ENCODE measurements around the gene BMAL2.

The BMAL2 gene

GRCh38 chr12:27332407-27332713 is 276 bp upstream of the BMAL2 start:
- peak overlapping the region; percentile 59 to 81 (median 75) for H3K9ac ChIP-seq
- peak overlapping the region; percentile 75 to 93 (median 82) for H3K4me3 ChIP-seq
- H3K9me3 ChIP-seq (replicated peaks in 1 of 11): no peaks in the 10 kb centered on the region
- peaks cover 0 to 51% (median 23%) of the 10 kb centered on the region in 10 experiments; a peak in 14 of 20 replicates for H3K4me1 ChIP-seq
- peak overlapping the region in 3 of 11 experiments; percentile 61 to 65 (median 65); a peak in 4 of 22 replicates for H3K27ac ChIP-seq
- peaks cover 0 to 5% (median 0%) of the 10 kb centered on the region in 11 experiments; a peak in 1 of 22 replicates for H3K36me3 ChIP-seq
- TF ChIP-seq Cebpa-rat (IDR thresholded peaks at IDR 0.05): no peak
- no peaks in the 10 kb centered on the region; a peak in 3 of 22 replicates for H4K20me1 ChIP-seq
- H3K4me2 ChIP-seq: peak overlapping the region; percentile 89 to 100 (median 96)
- H3K27me3 ChIP-seq: peaks cover 27 to 63% (median 60%) of the 10 kb centered on the region in 11 experiments

DNA sequence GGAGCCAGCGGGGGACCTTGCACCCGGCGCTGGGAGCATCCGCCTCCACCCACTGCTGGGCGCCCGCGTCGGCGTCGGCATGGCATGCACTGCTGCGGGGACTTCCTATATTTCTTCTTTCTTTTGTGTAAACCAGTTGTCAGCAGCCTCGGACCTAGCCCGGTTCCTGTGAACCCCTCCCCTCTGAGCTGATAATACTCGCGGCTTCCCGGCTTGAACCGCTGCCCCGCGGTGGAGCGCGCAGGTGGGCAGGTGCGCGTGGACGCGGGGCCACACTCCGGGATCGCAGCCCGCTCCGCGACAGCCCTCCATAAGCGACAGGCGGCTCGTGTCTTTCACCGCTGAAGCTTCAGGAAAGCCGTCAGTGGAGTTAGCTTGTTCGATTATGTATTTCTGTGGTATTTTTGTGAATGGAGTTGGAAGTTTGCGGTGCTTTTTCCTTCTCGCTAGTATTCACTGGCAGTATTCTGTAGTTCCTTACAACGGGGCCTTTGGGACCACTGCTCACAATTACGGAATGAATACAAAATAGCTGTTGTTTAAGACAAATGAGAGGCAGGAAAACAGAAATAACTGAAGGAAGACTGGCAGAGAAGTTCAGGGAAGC is 870 bp downstream of the BMAL2 start:
- Histone ChIP-seq H4K20me1 (no peaks in the 10 kb centered on the region; a peak in 3 of 22 replicates), H3K4me3 (peak overlapping the region; percentile 75 to 93 (median 82)), H3K4me2 (peak overlapping the region; percentile 89 to 100 (median 96)), H3K9ac (peak overlapping the region; percentile 59 to 81 (median 75)), H3K27me3 (peaks cover 27 to 63% (median 60%) of the 10 kb centered on the region in 11 experiments), H3K4me1 (peaks cover 0 to 49% (median 23%) of the 10 kb centered on the region in 10 experiments; a peak in 14 of 20 replicates), H3K27ac (peak overlapping the region in 9 of 11 experiments; percentile 4 to 65 (median 46); a peak in 12 of 22 replicates), H3K9me3 (replicated peaks in 1 of 11) (no peaks in the 10 kb centered on the region), H3K36me3 (no peaks in the 10 kb centered on the region)
- TF ChIP-seq Cebpa-rat (IDR thresholded peaks at IDR 0.05): no peak

- Histone ChIP-seq H3K9ac (peak overlapping the region in 1 of 11 experiments; percentile 75; a peak in 1 of 22 replicates), H3K4me2 (peak overlapping the region; percentile 89 to 100 (median 96); a peak in 19 of 22 replicates), H3K27ac (no peak overlapping the region), H3K4me1 (peaks cover 0 to 42% (median 23%) of the 10 kb centered on the region in 10 experiments; a peak in 14 of 20 replicates), H3K36me3 (no peaks in the 10 kb centered on the region), H3K27me3 (peaks cover 27 to 63% (median 60%) of the 10 kb centered on the region in 11 experiments), H3K4me3 (peak overlapping the region in 8 of 10 experiments; percentile 75 to 93 (median 83); a peak in 13 of 20 replicates), H4K20me1 (no peaks in the 10 kb centered on the region; a peak in 3 of 22 replicates), H3K9me3 (replicated peaks in 1 of 11) (no peaks in the 10 kb centered on the region)
- no peak for TF ChIP-seq Cebpa-rat (IDR thresholded peaks at IDR 0.05)
These were observed 1.5 kb downstream of the BMAL2 start for GRCh38 chr12:27334042-27334720.

- no peak overlapping the region for H3K4me3 ChIP-seq
These were observed 2.1 kb downstream of the BMAL2 start for GRCh38 chr12:27334721-27335082.

DNA sequence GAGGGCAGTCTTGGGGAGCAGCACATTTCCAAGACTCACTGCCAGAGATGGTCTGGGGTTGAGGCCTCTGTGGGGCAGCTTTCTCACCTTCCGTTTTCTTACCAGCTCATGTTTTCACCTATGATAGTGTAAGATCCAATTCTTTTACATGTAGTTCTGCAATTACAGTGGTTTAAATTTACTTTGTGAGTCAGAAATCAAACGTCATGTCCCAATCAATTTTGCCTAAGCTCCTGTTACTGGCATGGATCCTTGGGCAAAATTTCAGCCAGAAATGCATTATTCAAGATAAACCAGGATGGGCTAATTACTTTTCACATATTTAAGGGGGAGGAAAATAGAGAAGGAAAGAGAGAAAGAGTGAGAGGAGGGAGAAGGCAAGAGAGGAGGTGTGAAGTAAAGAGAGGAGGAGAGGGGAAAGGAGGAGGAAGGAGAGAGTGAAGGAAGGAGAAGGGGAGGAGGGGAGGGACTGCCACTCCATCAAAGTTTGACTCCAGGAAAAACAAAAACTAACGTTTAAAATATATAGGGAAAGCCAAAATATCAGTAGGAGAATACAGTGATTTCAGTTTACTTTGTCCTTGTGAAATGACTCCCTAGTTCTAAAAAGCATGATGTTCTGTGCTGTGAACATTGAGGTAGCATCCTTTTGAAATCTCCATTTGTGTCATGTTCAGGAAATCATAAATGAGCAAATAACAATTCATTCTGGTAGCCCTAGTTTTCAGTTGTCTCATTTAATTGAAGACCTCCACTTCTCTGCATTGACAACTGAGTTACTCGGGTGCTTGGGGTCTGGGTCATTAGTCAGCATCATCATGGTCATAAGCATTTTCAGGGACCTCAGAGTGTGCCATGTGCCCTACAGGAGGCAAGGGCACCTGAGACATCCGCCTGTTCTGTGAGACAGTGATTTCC is 3.0 kb downstream of the BMAL2 start:
- H3K36me3 ChIP-seq: no peaks in the 10 kb centered on the region
- no peak for TF ChIP-seq Cebpa-rat (IDR thresholded peaks at IDR 0.05)
- no peak overlapping the region for H3K27ac ChIP-seq
- H3K4me1 ChIP-seq: peaks cover 0 to 30% (median 18%) of the 10 kb centered on the region in 10 experiments; a peak in 14 of 20 replicates
- H3K27me3 ChIP-seq: peaks cover 27 to 57% (median 54%) of the 10 kb centered on the region in 11 experiments
- H3K9me3 ChIP-seq (replicated peaks in 1 of 11): no peaks in the 10 kb centered on the region
- H4K20me1 ChIP-seq: no peaks in the 10 kb centered on the region; a peak in 3 of 22 replicates
- H3K9ac ChIP-seq: no peak overlapping the region
- no peak overlapping the region for H3K4me3 ChIP-seq
- no peak overlapping the region for H3K4me2 ChIP-seq

More at GRCh38 chr12:27334721-27335082, 2.1 kb downstream of the BMAL2 start:
- Histone ChIP-seq H3K4me1 (peaks cover 0 to 37% (median 23%) of the 10 kb centered on the region in 10 experiments; a peak in 14 of 20 replicates), H3K9me3 (replicated peaks in 1 of 11) (no peaks in the 10 kb centered on the region), H3K4me2 (no peak overlapping the region), H3K36me3 (no peaks in the 10 kb centered on the region), H3K27ac (no peak overlapping the region), H4K20me1 (no peaks in the 10 kb centered on the region; a peak in 3 of 22 replicates), H3K27me3 (peaks cover 27 to 63% (median 60%) of the 10 kb centered on the region in 11 experiments), H3K9ac (no peak overlapping the region)
- no peak for TF ChIP-seq Cebpa-rat (IDR thresholded peaks at IDR 0.05)

GRCh38 chr12:27336282-27336653 is 3.6 kb downstream of the BMAL2 start:
- Histone ChIP-seq H3K9me3 (replicated peaks in 1 of 11) (no peaks in the 10 kb centered on the region), H3K27me3 (peaks cover 27 to 51% (median 48%) of the 10 kb centered on the region in 11 experiments), H4K20me1 (no peaks in the 10 kb centered on the region; a peak in 3 of 22 replicates), H3K9ac (no peak overlapping the region), H3K4me3 (no peak overlapping the region), H3K36me3 (no peaks in the 10 kb centered on the region), H3K4me1 (peaks cover 0 to 25% (median 17%) of the 10 kb centered on the region in 10 experiments; a peak in 14 of 20 replicates), H3K4me2 (no peak overlapping the region), H3K27ac (no peak overlapping the region)
- TF ChIP-seq Cebpa-rat (IDR thresholded peaks at IDR 0.05): no peak

DNA sequence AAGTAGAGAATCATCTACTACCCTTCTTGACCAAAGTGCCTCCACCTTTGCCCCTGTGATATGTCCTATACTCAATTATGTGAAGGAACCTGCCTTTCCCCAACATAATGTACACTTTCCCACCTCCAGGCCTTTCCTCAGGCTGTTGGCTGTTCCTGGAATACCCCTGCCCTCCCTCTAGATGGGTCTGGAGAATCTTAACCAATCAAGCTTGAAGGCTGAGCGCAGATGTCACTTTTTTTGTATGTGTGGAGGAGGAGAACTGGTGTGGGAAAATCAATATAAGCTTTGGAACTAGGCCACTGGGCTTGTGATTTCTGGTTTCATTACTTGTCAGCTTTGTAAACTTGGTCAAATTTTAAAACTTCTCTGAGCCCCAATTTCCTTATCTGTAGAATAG is 4.7 kb downstream of the BMAL2 start:
- H3K27ac ChIP-seq: no peak overlapping the region
- H3K4me2 ChIP-seq: no peak overlapping the region
- H3K4me3 ChIP-seq: no peak overlapping the region
- H3K9ac ChIP-seq: no peak overlapping the region
- no peak for TF ChIP-seq Cebpa-rat (IDR thresholded peaks at IDR 0.05)
- H3K9me3 ChIP-seq (replicated peaks in 1 of 11): no peaks in the 10 kb centered on the region
- peaks cover 0 to 16% (median 11%) of the 10 kb centered on the region in 10 experiments; a peak in 14 of 20 replicates for H3K4me1 ChIP-seq
- H3K36me3 ChIP-seq: no peaks in the 10 kb centered on the region
- no peaks in the 10 kb centered on the region; a peak in 3 of 22 replicates for H4K20me1 ChIP-seq
- H3K27me3 ChIP-seq: peaks cover 26 to 40% (median 38%) of the 10 kb centered on the region in 11 experiments

GRCh38 chr12:27338473-27338872 is 5.8 kb downstream of the BMAL2 start:
- H3K4me3 ChIP-seq: no peak overlapping the region
- no peaks in the 10 kb centered on the region; a peak in 3 of 22 replicates for H4K20me1 ChIP-seq
- peaks cover 15 to 29% (median 27%) of the 10 kb centered on the region in 11 experiments for H3K27me3 ChIP-seq
- peaks cover 0 to 8% (median 5%) of the 10 kb centered on the region in 10 experiments; a peak in 9 of 20 replicates for H3K4me1 ChIP-seq
- H3K9me3 ChIP-seq (replicated peaks in 1 of 11): no peaks in the 10 kb centered on the region
- H3K27ac ChIP-seq: no peak overlapping the region
- no peak overlapping the region for H3K4me2 ChIP-seq
- H3K36me3 ChIP-seq: no peaks in the 10 kb centered on the region
- TF ChIP-seq Cebpa-rat (IDR thresholded peaks at IDR 0.05): no peak
- no peak overlapping the region for H3K9ac ChIP-seq
